HG02678 (cell line): ENCODE results near the gene CASP4.
"Not testable (repeated sequence)": the region's sequence is repeated elsewhere in the genome, so short reads cannot be mapped to it uniquely, and the experiment has no call there.

ENCODE experiments used
- ATAC-seq: cut with Tn5 transposase; IDR thresholded peaks from one replicate; pipeline ENCODE4 v1.9.1; 2021; ENCODE audit warnings: mild to moderate bottlenecking, moderate library complexity; ENCODE audit not compliant: unreplicated experiment

CASP4 gene

DNA sequence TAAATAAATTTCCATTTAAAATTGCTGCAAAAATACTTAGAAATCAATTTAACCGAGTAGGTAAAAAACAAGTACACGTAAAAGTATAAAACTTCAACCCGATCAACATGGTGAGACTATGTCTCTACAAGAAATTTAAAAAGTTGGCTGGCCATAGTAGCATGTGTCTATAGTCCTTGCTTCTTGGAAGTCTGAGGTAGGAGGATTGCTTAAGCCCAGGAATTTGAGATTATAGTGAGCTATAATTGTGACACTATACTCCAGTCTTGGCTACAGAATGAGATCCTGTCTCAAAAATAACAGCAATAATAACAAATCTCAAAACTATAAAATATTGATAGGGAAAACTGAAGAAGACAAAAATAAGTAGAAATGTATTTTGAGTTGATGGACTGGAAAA is 11.1 kb downstream of the CASP4 start:
- no peak for ATAC-seq

DNA sequence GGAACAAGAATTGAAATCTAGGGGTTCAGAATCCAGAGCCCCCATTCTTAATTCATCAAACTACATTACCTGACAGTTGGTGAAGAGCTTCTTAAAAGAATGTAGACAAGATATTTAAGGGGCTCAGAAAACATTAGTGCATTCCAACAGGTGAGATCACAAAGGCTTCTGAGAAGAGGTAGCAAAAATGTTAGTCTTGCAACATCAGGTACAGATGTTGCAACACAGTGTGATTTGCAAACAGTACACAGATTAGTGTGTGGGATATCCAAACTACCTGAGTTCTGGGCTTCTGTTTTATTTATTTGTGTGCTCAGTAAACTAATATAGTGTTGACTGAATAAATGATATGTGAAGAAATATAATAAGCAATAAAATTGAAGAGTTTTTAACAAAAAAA is 11.8 kb downstream of the CASP4 start:
- no peak for ATAC-seq

DNA sequence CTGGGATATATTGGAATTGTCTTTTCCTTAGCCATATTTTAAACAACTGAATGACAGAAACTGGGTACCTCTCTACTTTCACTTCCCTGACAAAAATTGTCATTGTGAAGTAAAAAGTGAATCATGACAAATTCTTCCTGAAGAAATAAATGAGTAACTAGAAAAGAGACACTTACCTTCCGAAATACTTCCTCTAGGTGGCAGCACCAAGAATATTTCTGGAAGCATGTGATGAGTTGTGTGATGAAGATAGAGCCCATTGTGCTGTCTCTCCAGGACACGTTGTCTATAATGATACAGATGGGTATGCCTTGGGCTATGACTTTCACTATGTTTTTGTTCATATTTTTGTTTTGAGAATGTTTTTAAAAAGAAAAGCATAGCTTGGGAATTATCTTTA is 21.5 kb downstream of the CASP4 start:
- peak; percentile 97 for ATAC-seq

DNA sequence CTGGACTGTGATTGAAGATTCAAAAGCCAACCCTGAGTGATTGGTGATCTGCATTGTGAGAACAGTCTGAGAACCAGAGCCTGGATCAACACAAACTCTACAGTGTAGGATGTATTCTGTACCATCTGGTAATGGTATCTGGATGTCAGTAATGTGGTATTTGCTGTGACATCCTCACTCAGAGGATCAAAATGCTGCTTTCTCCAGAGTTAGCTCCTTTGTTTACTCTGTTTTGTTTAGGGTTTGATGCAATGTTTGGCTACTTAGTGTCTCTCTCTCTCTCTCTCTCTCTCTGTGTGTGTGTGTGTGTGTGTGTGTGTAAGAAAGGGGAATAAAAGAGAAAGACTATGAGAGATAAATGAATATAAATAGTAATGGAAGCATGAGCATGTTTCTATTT is 24.3 kb downstream of the CASP4 start:
- no peak for ATAC-seq

DNA sequence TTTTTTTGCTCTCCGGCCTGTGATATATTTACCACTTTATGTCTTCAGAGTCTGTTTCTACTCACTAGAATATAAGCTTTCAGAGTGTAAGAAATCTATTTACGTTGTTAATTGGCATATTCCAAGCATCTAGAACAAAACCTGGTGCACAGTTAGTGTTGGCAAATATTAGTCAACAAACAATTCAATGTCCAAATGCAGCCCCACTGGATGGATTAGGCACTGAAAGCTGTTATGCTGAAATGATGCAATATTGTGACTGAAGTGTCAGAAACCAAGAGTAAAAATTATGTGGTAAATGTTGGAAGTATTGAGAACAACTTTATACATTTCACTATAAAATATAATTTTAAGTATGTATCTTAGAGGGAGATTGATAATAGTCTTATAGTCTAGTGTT is 24.8 kb downstream of the CASP4 start:
- ATAC-seq, result no peak

DNA sequence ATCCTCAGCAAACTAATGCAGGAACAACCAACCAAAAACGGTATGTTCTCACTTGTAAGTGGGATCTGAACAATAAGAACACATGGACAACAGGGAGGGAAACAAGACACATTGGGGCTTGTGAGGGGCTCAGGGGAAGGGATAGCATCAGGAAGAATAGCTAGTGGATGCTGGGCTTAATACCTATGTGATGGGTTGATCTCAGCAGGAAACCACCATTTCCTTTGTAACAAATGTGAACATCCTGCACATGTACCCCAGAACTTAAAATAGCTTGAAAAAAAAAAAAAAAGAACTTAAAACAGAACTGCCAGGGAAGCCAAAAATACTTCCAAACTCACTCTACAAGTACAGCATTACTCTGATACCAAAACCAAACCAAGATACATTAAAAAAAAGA is 33.8 kb downstream of the CASP4 start:
- ATAC-seq, result no peak

DNA sequence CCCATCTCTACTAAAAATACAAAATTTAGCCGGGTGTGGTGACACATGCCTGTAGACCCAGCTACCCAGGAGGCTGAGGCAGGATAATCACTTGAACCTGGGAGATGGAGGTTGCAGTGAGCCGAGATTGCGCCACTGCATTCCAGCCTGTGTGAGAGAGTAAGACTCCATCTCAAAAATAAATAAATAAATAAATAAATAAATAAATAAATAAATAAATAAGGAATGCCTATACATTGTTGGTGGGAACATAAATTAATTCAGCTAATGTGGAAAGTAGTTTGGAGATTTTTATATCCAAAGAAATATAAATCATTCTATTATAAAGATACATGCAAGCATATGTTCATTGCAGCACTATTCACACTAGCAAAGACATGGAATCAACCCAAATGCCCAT is 34.3 kb downstream of the CASP4 start:
- not testable (repeated sequence) for ATAC-seq

DNA sequence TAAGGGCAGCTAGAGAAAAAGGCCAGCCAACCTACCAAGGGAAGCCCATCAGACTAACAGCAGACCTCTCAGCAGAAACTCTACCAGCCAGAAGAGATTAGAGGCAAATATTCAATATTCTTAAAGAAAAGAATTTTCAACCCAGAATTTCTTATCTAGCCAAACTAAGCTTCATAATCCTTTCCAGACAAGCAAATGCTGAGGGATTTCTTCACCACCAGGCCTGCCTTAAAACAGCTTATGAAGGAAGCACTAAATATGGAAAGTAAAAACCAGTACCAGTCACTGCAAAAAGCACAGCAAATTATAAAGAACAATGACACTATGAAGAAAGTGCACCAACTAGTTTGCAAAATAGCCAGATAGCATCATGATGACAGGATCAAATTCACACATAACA is 39.6 kb downstream of the CASP4 start:
- no peak for ATAC-seq

DNA sequence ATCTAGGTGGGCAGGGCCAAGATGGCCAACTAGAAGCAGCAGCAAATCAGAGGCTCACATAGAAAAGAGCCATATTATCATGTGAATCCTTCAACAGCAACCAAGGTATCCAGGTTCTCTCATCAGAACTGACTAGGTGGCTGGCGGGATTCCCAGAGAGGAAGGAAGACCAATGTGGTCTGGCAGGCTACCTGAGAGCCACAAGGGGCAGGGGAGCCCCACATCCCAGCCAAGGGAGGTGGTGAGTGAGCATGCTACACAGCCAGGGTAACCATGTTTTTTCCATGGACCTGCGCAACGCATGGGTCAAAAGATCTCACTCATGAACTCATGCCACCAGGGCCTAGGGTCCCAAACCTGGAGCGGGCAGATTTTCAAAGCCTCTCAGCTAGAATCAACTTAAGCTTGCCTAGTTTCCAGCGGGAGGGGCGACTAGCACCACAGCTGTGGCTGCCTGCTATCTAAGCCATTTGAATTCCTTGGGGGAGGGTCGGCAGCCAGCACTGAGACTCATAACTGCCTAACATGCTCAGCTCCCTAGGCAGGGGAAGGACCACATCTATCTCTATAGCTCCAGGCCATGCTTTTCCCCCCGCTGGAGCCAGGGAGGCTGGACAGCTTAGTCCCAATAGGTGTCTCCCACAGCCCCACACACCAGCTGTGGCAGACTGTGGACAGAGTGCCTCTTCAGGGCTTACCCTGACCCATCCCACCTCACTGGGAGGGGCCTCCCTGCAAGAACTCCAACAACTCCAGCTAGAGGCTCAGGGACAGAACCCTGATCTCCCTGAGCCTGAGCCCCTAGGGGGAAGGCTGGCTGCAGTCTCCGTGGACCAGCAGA is 41.4 kb downstream of the CASP4 start:
- no peak for ATAC-seq

DNA sequence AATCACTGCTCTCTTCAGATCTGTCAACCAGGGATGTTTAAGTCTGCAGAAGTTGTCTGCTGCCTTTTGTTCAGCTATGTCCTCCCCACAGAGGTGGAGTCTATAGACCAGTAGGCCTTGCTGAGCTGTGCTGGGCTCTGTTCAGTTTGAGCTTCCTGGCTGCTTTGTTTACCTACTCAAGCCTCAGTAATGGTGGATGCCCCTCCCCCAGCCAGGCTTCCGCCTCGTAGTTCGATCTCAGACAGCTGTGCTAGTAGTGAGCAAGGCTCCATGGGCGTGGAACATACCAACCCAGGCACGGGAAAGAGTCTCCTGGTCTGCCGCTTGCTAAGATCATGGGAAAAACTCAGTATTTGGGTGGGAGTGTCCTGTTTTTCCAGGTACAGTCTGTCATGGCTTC is 42.5 kb downstream of the CASP4 start:
- no peak for ATAC-seq

DNA sequence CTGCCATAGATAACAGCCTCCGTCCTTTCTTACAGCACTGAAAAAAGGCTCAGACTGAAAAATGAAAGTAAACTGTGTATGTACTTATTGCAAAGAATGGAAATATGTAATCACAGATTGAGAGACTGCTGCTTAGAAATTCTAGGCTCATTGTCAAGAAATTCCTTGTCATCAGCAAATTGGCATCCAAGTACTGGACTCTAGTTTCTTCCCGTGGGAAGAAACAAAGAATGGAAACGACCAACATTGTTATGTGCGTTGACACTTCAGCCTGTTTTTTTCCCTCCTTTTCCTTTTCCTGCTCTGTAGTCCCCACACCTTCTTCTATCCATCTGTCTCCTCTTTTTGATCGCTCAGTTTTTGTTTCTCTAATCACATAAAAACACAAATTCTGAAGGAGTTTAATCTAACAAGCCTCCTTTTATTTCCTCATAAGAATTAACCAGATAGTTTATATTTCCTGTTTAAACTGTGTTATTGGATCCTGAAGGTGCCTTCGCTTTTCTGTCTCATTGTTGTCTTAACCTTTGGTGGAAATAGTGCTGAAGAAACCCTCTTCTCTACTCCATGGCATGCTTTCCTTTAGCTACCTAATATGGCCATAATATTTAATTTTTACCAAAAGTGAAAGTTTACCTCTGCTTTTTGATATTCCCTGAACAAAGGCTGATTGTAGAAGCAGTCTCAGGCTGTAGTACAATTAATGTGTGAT is 50.1 kb downstream of the CASP4 start:
- peak; percentile 77 for ATAC-seq

DNA sequence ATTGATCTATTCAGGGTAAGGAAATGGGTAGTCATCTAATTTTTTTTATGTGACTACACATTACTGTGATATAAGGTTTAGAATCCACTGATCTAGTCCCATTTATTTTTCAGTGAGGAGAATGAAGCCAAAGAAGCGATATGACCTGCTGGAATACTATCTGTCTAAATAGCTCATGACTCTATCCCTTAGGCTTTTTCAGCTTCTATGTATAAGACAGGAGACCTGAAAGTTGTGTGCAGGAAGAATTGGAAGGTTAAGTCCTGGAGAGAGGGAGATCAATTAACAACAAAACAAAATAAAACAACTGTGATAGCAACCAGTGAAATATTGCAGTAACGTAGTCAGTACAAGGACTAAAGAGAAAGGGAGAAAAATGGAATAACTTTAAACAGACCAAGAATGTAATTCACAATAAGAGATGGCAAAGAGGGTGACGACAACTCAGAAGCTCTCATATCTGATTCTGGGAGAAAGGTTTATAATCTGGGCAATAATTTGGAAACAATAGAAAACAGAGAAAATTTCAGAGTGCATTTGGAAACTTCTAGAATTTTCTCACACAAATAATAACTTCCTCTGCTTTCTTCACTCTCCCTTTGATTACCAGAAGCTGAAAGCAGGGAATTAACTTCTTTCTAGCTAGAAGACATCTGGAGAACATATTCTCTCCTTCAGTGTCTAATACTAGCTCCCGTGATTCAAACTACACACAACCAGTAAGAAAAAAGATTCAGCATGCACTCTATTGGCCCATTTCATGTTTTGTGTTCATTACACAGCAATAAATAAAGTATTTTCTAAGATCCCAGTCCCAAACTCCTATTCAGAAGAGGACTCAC is 50.9 kb downstream of the CASP4 start:
- peak; percentile 38 for ATAC-seq

DNA sequence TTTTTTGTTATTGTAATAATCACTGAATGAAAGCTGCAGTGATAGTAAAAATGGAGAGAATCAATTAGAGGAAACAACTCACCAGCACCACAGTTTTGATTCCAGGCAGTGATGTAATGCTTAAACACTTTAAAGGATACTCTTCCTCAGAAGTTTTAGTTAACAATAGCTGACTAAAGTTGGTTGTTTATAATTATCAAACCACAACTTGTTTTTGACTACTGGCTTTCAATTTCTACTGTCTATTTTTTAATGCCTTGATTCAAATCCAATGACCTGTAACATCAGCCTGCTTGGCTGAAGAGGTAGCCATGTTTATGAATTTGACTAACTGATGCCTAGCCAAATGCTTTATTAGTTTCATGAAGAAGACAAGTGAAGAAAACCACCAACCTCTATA is 51.9 kb downstream of the CASP4 start:
- ATAC-seq, result no peak

DNA sequence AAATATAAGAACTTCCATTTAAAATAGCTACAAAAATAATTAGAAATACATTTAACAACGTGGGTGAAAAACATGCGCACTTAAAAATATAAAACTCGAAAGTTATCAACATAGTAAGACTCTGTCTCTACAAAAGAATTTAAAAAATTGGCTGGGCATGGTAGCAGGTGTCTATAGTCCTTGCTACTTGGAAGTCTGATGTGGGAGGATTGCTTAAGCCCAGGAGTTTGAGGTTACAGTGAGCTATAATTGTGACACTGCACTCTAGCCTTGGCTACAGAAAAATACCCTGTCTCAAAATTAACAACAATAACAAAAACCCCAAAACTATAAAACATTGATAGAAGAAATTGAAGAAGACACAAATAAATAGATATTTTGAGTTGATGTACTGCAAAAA is 56.3 kb downstream of the CASP4 start:
- ATAC-seq, result no peak

DNA sequence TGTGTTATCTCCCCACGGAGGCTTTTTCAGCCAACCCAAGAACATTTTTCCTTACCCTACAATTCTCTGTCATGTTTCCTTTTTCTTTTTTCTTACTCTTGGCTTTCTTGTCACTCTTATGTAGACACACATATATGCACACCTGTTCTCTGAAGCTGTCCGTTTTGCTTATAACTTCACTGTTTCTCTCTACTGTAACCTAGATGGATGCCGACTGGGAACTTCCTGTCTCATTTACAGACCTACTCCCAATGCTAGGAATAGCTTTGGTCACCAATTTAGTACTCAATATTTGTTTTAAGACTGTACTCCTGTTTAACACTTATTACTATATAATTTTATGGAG is 60.2 kb downstream of the CASP4 start:
- ATAC-seq, result no peak

DNA sequence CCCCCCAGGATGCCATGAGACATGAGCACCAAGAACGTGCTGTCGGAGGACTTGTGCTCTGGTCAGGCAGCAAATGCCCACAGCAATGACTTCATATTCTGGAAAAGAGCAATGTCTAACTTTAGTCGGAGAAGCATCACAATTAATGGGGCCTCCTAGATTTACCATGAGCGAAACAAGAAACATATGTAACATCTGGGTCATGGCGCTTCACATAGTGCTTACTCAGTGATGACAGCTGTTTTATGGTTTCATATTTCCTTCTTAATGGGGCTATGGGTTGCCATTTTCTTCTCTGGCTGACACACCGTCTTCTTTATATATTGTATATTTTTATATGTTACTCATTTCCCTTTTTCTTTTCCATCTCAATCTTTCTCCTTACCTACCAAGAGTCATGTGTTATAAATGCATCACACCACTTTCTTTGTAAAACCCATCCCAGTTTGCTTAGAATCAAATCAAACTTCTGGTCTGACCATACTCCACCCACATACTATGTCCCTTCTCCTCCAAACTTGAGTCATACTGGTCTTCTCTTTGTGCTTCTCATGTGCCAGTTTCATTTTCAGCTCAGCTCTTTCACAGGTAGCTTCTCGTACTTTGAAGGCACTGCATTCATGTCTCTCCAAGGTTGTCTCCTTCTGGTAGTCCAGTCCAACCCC is 60.7 kb downstream of the CASP4 start:
- peak; percentile 88 for ATAC-seq

DNA sequence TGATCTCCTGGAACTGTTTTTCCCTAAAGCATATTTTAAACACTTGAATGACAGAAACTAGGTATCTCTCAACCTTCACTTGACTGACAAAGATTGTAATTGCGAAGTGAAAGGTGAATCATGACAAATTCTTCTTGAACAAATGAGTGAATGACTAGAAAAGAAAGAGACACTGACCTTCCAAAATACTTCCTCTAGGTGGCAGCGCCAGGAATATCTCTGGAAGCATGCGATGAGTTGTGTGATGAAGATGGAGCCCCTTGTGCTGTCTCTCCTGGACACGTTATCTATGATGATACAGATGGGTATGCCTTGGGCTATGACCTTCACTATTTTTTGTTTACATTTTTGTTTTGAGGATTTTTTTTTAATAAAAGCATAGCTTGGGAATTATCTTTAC is 63.1 kb downstream of the CASP4 start:
- ATAC-seq, result no peak

DNA sequence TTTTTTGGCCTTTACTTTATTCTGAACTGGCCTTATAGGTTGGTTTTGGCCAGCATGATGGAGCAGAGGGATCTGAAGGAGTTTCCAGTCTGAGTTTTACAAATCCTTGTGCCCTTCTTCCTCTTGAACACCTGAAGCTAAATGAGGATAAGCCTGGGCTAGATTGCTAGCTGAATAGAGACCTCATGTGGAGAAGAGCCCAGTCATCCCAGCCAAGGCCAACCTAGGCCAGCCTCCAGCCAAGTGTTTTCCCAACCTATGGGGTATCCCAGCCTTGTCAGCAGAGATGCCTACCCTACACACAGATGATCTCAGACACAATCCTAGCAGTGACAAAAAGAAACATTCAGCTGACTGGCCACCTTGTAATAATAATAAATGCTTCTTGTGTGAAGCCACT is 69.1 kb downstream of the CASP4 start:
- ATAC-seq, result no peak

DNA sequence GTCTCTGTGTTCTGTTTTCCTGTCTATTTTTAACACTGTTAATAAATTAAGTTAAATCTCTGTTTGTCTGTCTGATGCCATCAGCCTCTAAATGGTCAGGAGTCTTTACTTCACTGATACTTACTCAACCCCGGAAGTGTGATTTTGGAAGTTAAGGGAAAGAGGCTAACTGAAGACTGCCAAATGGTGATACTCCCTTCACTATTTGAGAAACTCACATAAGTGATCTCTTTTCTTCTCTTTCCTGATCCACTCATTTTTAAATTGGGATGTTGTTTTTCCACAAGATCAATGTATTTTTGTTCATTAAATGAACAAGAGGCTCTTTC is 69.7 kb downstream of the CASP4 start:
- no peak for ATAC-seq

DNA sequence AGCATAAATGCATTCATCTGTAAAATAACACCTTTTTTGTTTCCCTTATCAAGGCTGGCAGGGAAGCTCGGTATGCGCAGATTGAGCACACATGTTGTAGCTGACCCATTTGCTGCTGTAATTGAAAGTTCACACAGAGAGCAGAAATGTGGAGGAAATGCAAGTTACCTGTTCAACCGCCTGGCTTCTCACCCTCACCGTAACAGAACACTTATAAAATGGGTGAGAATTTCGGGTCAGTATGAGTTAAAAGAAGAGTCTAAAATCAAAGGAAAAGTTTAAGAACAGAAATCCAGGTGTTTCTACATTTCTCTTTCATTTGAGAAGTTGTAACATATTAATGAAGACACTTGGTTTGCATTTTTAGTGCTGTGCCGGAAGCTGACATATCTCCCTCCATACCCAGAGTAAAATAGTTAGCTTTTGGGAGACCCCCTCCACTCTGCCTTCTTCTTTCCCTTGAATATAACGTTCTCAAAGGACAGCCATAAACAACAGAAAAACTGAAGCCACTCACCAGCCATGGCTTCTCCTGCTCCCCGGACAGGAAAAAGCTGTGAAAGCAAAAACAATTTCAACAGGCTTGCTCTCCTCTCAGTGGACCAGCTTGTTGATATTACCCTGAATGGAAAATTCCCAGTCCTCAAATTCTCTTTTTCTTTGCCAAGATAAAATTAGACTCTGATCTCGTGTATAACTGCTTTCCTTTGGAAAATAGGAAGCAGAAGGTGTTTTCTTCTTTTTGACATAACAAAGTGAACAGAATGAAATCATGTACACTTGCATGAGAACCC is 70.3 kb downstream of the CASP4 start, which contains the start of gene CASP12:
Gene CASP12 (minus strand): TSS at position 570 of the 794 bp plus-strand sequence.
- no peak for ATAC-seq
